ENCODE results near the gene TRAF3IP1.
A peak's percentile ranks its signal among the peaks of the same experiment; 100 is the strongest.
"Not testable (repeated sequence)": the region's sequence is repeated elsewhere in the genome, so short reads cannot be mapped to it uniquely, and the experiment has no call there.

Gene TRAF3IP1

GRCh38 chr2:238288650-238289573, 31.4 kb upstream of the TRAF3IP1 start:
- peak; percentile 94 to 99 (median 96) for DNase-seq

GRCh38 chr2:238289574-238289973, 30.7 kb upstream of the TRAF3IP1 start:
- DNase-seq, result no peak

- DNase-seq, result peak in 1 of 5 experiments; percentile 72
These were observed 30.2 kb upstream of the TRAF3IP1 start for GRCh38 chr2:238290091-238290509.

DNA sequence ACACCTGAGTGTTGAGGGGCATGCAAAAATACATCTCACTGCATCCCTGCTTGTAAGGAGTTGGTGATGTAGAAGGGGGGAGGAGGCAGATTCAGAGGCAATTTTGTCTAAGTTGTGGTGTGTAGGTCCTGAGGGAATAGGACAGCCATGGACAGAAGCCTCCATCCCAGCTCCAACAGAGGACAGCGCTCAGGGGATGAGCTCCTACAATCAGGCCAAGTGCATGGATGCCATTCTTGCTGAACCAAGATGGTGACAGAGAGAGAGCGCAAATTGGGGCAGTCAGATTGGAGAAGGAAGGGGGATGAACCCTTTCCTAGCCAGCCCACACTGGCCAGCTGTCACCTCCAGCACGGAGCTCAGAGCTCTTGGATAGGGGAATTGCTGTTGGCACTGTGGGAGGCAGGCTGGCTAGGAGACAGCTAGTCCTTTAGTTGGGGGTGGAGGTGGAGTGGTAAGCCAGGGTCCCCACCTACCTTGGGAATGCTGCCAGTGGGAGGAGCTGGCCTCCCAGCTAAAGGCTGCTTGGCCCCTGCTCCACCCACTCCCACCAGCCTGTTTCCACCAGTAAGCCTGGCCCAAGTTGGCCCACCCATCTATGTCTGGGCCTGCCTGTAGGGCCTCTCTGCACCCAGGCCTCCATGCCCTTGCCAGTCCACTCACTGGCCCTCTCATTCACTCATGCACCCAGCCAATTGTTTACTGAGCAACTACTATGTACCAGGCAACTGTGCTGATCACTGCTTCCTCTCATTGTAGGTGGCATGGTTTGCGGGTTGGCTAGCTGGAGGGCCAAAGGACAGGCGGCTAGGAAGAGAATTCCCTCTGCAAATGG, 29.4 kb upstream of the TRAF3IP1 start:
- DNase-seq, result no peak

GRCh38 chr2:238291550-238292281, 28.6 kb upstream of the TRAF3IP1 start:
- DNase-seq, result no peak

DNA sequence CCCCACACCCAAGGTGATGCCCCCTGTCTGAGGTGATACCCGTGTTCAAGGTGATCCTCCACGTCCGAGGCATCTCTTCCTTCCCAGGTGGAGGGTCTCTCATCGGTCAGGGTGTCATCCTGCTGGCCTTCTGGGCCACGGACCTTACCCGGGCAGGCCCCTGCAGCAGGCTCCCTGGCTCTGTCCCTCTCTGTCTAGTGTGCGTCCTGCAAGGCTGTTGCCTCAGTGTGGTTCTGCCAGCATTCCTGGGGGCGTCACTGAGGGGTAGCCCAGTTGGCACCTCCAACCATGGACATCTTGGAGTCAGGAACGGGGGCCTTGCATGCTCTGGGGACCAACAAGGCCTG, 26.3 kb upstream of the TRAF3IP1 start:
- no peak for DNase-seq

- no peak for DNase-seq
These were observed 25.8 kb upstream of the TRAF3IP1 start for GRCh38 chr2:238294393-238295143.

DNA sequence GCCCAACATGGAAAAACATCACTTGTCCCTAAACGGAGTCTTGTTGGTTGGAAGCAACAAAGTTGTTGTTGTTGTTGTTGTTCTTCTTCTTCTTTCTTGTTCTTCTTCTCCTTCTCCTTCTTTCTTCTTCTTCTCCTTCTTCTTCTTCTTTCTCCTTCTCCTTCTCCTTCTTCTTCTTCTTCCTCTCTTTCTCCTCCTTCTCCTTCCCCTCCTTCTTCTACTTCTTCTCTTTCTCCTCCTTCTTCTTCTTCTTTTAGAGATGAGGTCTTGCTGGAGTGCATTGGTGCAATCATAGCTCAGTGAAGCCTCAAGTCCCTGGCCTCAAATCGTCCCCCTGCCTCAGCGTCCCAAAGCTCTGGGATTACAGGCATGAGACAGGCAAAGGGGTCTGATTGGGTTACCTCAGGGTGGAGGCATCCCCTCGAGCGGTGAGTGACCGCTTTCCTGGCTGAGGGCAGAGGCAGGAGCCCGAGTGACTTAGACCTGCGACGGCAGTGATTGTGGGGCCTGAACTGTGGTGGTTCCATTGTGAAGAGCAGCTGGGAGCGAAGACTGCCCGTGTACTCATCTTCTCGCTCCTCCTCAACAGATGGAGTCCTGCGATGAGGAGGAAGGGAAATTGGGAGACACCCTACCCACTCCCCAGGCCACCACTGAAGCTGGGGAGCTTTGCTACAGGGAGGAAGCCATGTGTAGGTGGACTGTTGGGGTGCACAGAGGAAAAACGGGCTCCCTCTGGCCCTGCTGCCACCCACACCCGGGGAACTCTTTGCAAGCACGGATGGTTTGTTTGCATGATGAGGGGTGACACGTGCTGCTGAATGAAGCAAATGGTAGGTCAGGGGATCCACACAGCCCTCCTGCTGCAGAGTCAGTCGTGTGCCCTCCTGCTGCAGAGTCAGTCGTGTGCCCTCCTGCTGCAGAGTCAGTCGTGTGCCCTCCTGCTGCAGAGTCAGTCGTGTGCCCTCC, 24.9 kb upstream of the TRAF3IP1 start:
- no peak for DNase-seq

DNA sequence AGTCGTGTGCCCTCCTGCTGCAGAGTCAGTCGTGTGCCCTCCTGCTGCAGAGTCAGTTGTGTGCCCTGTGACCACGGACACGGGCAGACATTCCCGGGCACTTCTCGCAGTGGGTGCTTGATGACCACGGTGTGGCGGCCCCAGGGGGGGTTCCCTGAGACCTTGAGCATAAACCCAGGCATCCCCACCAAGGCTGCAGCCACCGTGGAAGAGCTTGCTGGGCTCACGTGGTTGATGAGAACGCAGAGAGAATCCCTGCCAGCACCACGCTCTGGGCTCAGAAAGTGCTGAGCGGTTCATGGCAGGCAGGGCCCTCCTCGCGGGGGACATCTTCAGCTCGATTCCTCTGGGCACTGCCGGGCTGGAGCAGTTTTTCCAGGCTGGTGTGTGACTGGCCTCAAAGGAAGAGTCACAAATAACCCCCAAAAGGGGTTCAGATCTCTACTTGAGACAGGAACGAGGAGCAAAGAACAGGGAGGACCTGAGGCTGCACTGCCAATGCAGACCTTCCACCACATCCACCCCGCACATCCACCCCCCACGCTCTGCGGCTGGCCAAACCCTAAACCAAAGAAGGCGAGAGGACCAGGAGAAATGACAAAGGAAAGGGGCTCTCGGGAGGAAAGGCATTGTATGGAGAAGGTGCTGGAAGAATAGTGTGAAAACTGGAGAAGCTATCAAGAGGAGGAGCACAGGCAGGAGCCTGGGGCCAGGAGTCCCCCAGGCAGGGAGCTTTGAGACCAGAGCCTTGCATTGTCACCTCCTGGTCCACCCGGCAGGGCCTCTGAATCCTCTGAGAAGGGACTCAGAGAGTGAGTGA, 23.5 kb upstream of the TRAF3IP1 start:
- no peak for DNase-seq

DNA sequence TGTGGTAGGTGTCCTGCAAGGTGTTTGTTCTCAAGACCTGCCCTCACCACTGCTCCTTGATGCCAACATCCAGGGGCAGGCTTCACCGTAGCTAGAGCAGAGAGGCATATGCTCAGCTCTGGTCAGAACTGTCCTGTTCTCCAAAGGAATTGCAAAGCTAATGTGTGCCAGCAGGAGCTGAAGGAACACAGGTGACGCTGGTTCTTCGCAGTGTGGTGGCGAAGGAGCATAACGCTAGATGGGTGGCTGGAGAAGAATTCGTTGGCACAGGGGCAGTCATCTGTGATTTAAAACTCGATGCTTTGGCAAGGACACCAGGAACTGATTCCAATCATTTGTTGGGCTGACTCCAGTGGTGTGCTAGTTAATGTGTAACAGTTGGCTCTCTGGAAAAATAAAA, 20.5 kb upstream of the TRAF3IP1 start:
- no peak for DNase-seq

DNA sequence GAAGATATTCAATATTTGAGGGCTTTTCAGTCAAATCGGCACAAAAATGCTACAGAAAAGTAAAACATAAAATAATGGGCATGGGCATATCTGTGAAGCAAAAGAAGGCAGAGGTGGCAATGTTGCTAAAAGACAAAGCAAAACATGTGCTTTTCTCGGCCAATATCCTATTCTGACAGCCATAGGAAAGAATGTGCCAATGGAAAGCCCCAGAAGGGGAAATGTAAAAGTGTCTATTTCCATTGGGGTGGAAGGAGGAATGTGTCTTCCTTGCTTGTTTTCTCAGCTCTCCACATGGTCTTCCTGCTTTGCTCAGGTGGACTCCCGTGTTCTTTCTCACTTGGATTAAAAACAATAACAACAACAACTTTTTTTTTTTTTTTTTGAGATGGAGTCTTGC, 18.2 kb upstream of the TRAF3IP1 start:
- no peak for DNase-seq

DNA sequence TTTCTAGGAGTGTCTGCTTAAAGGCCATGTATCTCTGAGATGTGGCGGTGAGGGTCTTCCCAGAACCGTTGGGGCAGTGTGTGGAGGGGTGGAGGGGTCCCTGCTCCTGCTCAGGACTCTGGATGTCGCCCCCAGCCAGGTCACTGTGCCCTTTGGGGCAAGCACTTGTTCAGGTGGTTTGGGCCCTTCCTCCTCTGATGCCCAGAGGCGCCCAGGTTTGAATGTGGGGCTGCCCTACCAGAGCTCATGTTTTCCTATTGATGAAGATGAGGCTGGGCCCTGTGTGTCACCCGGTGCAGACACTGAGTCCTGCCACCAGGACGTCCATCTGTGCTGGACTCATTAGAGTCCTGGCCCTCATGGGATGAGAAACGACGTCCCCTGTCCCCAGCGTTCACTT, 17.6 kb upstream of the TRAF3IP1 start:
- DNase-seq, result no peak

GRCh38 chr2:238304116-238304515, 16.2 kb upstream of the TRAF3IP1 start:
- DNase-seq, result no peak

- DNase-seq, result no peak
These were observed 15.0 kb upstream of the TRAF3IP1 start for GRCh38 chr2:238305092-238305862.

DNA sequence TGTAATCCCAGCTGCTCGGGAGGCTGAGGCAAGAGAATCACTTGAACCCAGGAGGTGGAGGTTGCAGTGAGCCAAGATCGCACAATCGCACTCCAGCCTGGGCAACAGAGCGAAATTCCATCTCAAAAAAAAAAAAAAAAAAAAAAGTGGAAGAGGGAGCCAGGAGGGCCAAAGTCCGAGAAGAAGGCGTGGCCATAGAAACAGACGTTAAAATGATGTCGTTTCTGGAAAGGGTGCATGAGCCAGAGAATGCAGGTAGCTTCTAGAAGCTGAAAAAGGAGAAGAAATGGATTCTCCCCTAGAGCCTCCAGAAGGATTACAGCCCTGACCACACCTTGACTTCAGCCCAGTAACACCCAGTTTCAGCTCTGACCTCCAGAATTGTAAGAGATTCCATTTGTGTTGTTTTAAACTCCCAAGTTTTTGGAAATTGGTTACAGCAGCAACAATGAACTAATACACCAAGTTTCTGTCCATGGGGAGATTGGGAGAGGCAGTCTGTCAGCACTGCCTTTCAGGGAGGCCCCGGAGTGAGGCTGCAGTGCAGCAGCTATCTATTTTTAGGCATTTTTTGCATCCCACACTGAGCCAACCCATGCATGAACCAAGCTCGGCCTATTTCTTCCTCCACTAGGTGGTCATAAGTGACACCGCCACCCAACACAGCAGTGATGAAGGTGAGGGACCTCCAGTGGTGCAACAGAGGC, 14.2 kb upstream of the TRAF3IP1 start:
- DNase-seq, result no peak

DNA sequence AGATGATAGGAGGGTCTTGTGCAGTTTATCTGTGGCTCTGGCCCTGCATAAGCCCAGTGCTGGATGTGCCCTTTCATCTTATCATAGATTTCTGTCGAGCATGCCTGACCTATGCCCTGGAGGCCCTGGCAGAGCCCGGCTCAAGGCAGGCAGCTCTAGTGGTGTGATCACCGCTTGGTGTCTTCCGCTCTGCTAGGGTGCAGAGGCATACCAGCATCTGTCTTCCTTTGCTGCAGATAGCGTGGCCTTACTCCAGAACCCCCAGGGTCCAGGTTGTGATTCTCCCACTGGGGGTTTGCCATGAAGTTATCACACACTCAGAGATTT, 13.7 kb upstream of the TRAF3IP1 start:
- DNase-seq, result no peak

DNA sequence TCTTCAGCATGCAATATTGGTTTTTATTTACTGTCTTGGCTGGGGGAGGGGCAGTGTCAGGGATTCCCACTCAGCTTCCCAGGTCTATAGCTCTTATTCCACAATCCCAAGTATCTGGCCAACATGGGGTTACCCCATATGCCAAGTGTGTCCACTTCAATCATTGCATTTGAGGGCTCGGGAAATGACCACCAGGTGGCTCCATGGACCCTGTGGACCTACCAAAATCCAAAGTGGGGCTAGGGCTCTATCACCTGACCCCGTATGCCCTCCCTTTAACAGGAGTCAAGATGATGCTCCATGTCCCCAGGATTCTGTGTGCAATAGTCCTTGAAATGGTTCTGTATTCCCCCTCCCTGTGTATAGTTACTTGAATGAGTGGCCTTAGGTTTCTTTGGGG, 12.1 kb upstream of the TRAF3IP1 start:
- no peak for DNase-seq

DNA sequence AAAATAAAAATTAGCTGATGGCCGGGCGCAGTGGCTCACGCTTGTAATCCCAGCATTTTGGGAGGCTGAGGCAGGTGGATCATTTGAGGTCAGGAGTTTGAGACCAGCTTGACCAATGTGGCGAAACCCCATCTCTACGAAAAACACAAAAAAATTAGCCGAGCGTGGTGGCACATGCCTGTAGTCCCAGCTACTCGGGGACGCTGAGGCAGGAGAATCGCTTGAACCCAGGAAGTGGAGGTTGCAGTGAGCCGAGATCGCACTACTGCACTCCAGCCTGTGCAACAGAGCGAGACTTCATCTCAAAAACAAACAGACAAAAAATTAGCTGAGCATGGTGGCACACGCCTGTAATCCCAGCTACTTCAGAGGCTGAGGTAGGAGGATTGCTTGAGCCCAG, 9.6 kb upstream of the TRAF3IP1 start:
- not testable (repeated sequence) for DNase-seq
